B cell (primary cell): Measurements from ENCODE around the gene CNTNAP2.

Experiments used
- EZH2 ChIP-seq: IDR thresholded peaks from 2 replicates; pipeline ENCODE4 v1.6.1; 2012; ENCODE audit warnings: borderline replicate concordance, low read depth, mild to moderate bottlenecking, moderate library complexity, low read length; ENCODE audit not compliant: insufficient read depth, poor library complexity, severe bottlenecking
- TF ChIP-seq, protein P1 (sequence below): fragments of 200-600 bp; IDR thresholded peaks from one replicate; pipeline ENCODE4 v1.8.0; 2022; ENCODE audit warnings: antibody characterized with exemption, mild to moderate bottlenecking

DNA sequence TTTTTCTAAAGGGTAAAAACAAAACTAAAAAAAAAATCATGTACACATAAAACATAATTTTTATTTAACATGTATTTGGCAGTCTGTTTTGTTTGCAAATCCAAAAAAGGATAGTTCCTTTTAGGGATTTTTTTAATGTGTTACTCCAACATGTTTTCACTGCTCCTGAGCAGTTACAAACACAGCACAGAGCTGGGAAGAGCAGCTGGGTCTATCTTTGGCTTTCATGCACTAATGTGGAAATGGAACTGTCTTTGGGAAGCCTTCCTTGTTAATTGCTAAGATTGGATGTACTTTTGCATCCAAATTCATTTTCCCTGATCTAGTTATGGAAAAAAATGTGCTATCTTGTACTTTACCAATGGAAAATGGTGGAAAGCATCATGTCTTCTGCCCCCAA is 1035.1 kb downstream of the CNTNAP2 start:
- TF ChIP-seq EZH2: no peak
- TF ChIP-seq, protein P1, sequence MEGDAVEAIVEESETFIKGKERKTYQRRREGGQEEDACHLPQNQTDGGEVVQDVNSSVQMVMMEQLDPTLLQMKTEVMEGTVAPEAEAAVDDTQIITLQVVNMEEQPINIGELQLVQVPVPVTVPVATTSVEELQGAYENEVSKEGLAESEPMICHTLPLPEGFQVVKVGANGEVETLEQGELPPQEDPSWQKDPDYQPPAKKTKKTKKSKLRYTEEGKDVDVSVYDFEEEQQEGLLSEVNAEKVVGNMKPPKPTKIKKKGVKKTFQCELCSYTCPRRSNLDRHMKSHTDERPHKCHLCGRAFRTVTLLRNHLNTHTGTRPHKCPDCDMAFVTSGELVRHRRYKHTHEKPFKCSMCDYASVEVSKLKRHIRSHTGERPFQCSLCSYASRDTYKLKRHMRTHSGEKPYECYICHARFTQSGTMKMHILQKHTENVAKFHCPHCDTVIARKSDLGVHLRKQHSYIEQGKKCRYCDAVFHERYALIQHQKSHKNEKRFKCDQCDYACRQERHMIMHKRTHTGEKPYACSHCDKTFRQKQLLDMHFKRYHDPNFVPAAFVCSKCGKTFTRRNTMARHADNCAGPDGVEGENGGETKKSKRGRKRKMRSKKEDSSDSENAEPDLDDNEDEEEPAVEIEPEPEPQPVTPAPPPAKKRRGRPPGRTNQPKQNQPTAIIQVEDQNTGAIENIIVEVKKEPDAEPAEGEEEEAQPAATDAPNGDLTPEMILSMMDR: no peak
